Measurements from ENCODE around the gene SLC6A16.

- TF ChIP-seq CTCF (IDR thresholded peaks at IDR 0.05) (no peak), POLR2A (IDR thresholded peaks at IDR 0.05) (no peak)
These were observed 39.2 kb upstream of the SLC6A16 start for GRCh38 chr19:49364083-49364737.

Measured in heart left ventricle (tissue), 13 donors.